Endometrium (tissue), 2 donors: ENCODE results near the gene CRLF1.

ENCODE experiments used
- FAIRE-seq: peaks from 2 replicates; lab custom pipeline; 2012; peaks lifted over from hg19 to GRCh38; lab: Jason Lieb, UNC
- donor health status: control.
- donor health status: control.

CRLF1 gene

DNA sequence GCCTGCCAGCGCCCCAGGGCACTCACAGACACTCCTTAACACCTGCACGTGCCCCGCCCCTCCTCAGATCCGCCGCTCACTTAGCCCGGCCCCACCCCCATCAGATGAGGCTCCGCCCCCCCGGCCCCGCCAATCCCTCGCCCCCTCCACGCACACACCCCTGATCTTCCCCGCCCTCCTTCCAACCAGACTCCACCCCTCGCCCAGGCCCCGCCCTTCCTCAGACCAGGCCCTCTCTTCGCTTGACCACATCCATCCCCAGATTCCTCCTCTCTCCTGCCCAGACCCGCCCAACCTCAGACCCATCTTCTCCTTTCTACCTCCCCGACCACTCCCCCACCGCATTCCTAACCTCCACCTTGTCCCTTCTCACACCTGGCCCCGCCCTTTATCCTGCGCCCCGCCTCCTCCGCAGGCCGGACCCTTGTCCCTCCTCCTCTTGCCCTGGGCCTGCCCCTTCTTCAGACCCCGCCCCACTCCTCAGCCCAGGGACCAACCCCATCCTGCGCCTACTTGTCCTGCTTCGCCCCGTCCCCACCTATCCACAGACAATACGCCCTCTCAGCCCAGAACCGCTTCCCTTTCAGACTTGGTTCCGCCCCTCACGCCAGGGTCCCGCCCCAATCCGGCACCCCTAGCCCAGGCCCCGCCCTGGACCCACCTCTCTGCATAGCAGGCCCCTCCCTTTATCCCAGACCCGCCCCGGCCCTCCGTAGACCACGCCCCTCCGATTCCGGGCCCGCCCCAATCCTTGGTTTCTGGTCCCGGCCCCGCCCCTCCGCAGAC lies 29.8 kb upstream of the CRLF1 start:
- no peak for FAIRE-seq

- no peak for FAIRE-seq
Observed at GRCh38 chr19:18635831-18636182, 29.2 kb upstream of the CRLF1 start.

- FAIRE-seq: no peak
Observed at GRCh38 chr19:18634612-18635297, 28.2 kb upstream of the CRLF1 start.

DNA sequence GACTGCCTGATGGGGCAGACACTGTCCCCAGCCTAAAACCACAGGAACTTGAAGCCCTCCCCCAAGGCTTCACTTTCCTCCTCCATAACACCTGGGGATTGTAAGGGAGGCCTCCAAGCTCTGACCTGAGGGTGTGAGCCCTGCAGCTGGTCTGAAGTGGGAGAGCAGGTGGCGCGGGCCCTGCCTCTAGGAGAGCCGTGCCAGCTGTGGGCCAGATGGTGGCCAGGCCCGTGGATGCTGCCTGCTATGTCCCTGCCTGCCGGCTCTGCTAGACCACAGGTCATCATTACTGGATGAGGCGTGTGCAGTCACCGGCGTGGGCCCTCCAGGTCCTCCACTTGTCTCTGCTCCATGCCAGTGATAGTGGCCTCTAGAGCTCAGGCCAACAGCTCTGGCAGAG lies 26.7 kb upstream of the CRLF1 start:
- FAIRE-seq: no peak

- FAIRE-seq: no peak
Observed at GRCh38 chr19:18629166-18630088, 22.8 kb upstream of the CRLF1 start.

DNA sequence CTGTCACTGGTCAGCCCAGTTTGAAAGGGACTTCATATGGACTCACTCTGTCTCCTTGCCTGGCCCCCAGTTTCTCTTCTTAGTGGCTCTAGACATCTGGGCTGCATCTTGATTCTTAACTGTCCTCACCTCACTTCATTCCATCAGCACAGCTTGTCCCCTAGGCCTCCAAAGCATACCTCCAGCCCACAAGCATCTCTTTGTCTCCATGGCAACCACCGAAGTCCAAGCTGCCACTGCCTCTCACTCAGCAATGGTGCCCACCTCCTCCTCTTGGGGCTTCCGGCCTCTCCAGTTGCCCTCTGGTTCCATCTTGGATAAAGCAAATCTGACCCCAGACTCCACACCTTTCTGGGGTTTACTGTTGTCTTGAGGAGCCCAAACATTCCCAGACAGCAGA lies 20.3 kb upstream of the CRLF1 start:
- no peak for FAIRE-seq

GRCh38 chr19:18620902-18621301 lies 14.3 kb upstream of the CRLF1 start:
- FAIRE-seq: no peak

DNA sequence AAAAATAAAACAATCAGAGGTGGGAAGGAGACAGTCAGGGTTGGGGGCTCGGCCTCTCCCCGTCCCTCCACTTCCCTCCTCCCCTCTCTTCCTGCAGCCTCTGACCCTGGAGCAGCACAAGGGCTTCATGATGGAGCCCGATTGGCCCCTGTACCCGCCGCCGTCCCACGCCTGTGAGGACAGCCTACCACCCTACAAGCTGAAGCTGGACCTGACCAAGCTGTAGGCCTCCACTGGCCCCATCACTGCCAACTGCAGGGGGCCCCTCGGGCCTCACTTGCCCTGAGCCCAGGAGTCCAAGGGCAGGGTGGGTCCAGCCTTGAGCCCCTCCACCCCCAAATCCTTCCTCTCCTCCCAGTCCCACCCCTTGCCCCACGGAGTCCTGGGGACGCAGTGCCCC lies 13.7 kb upstream of the CRLF1 start:
- no peak for FAIRE-seq

DNA sequence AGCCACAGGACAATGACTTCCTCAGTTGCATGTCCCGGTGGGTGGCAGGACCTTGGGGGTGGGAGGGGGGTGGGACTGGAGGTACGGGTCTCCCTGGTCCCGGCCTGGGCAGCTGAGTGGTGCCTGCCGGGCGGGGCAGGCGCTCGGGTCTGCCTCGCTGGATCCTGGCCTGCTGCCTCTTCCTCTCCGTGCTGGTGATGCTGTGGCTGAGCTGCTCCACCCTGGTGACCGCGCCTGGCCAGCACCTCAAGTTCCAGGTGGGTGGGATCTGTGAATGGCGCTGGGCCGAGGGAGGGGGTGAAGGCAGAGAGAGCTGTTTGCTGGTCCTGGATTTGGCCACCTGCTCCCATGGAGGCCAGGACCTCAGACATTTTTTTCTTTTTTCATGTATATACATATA lies 11.6 kb upstream of the CRLF1 start:
- no peak for FAIRE-seq

DNA sequence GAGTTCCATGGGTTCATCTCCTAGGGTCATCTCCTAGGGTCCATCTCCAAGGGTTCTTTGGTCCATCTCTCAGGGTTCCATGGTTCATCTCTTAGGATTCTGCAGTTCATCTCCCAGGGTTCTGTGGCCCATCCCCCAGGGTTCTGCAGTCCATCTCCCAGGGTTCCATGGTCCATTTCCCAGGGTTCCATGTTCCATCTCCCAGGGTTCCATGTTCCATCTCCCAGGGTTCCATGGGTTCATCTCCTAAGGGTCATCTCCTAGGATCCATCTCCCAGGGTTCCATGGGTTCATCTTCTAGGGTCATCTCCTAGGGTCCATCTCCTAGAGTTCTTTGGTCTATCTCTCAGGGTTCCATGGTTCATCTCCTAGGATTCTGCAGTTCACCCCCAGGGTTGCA lies 11.0 kb upstream of the CRLF1 start:
- FAIRE-seq: no peak

DNA sequence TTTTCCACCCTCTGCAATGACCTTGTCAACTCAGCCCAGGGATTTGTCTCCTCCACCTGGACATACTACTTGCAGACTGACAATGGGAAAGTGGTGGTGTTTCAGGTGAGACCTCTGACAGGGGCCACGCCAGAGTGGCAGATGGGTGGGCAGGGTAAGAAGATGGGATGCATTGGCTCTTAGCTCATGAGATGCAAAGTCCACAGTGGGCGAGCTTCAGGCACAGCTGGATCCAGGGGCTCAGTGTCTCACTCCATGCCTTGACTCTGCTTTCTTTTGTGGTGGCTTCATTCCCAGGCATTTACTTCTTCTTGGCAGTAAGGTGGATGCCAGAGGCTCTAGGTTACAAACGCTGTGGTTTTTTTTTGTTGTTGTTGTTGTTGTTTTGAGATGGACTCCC lies 9.4 kb upstream of the CRLF1 start:
- no peak for FAIRE-seq

- FAIRE-seq: no peak
Observed at GRCh38 chr19:18613589-18614234, 7.1 kb upstream of the CRLF1 start.

DNA sequence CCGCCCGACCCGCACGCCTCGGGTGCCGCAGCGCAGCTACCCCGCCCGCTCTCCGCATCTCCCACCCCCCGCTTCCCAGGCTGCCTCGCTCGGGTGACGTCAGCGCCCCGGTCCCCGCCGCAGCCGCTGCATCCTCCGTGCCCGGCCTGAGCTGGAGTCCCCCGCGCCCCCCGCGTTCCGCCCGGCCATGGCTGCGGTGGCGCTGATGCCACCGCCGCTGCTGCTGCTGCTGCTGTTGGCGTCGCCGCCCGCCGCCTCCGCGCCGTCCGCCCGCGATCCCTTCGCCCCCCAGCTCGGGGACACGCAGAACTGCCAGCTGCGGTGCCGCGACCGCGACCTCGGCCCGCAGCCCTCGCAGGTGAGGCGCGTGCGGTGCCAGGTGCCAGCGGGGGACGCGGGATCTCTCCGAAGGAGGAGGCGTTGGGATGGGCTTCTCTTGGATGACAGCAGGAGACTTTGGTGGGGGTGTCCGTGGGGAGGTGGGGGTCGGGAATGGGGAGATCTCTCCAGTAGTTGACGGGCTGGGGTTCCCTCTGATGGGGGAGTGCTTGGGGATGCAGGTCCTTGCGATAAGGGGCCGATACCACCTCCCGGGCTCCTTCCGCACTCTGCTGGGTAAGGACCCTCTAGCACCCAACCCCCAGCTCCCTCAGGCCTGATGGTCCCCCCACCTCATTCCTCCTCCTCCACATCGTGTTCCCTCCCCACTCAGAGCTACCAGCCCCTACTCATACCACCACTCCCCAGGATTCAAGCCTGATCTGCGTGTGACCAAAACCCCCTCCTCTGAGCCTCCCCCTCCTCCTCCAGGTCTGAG lies 6.4 kb upstream of the CRLF1 start, which contains the start of gene TMEM59L:
Gene TMEM59L, plus strand, starts transcription at position 99 of the 817 bp plus-strand sequence. Its CDS starts 89 bp downstream, at position 188.
- no peak for FAIRE-seq

- no peak for FAIRE-seq
Observed at GRCh38 chr19:18612051-18612771, 5.6 kb upstream of the CRLF1 start.

DNA sequence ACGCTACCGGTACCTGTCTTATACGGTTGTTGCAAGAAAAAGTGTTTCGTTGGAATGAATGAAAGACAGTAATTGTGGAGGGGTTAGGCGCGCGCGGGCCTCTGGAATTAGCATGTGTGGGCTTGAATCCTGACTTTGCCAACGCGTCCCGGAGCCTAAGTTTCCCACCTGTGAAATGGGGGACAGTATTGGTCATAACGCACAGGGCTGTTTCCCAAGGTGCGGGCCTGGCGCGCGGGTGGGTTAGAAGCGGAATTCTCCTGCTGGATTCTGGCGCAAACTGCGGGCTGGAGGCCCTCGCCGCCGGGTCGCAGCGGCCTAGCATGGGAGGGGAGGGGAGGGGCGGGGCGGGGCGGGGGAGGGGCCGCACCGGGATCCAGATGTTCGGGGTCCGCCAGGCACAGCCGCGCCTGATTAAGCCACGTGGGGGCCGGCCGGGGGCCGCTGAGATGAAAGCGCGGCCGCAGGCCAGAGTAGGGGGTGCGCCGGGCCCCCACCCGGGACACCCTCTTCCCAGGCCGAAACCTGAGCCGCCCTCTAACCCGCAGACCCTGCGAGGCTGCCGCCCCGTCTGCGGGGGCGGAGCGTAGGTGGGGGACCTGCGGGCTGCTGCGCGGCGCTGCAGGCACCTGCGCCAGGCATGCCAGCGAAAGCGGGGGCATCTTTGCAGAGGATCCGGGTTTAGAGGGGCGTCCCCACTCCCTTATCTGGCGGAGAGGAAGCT lies 4.9 kb upstream of the CRLF1 start:
- no peak for FAIRE-seq

DNA sequence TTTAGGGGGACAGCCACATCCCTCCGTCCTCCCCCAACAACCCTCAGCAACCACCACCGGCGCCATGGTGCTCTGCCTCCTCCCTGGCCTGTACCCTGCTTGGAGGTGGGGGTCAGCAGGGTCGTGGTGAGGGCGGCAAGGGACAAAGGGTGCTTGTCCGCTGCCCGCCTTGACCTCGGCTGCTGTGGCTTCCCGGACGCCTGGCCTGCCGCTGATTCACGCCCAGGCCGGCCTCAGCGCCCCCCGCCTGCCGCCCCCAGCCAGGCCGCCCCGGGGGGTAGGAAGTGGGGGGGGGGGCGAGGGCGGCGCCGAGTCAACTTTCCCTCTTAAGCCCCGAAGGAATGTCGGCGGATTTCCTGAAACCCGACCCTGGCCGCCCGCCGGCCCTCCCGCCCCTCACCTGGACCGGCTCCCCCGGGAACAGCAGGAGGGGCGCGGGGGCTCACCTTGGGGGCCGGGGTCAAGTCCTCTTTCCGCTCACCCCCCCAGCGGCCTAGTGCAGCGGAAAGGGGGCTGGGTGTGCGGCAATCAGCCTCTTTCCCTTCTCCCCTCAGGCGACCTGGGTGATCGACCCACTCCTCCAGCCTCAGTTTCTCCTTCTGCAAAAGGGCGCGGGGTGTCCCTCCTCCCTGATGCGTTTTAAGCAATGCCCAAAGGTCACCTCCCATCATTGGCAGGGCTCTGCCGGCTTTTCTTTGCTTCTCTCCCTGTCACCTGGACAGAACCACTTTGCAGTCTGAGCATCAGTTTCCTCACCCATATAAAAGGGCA lies 4.1 kb upstream of the CRLF1 start:
- no peak for FAIRE-seq

GRCh38 chr19:18610245-18610555 lies 3.6 kb upstream of the CRLF1 start:
- no peak for FAIRE-seq

- no peak for FAIRE-seq
Observed at GRCh38 chr19:18609717-18610051, 3.1 kb upstream of the CRLF1 start.
